ENCODE measurements around the gene XPNPEP3.

The XPNPEP3 gene

DNA sequence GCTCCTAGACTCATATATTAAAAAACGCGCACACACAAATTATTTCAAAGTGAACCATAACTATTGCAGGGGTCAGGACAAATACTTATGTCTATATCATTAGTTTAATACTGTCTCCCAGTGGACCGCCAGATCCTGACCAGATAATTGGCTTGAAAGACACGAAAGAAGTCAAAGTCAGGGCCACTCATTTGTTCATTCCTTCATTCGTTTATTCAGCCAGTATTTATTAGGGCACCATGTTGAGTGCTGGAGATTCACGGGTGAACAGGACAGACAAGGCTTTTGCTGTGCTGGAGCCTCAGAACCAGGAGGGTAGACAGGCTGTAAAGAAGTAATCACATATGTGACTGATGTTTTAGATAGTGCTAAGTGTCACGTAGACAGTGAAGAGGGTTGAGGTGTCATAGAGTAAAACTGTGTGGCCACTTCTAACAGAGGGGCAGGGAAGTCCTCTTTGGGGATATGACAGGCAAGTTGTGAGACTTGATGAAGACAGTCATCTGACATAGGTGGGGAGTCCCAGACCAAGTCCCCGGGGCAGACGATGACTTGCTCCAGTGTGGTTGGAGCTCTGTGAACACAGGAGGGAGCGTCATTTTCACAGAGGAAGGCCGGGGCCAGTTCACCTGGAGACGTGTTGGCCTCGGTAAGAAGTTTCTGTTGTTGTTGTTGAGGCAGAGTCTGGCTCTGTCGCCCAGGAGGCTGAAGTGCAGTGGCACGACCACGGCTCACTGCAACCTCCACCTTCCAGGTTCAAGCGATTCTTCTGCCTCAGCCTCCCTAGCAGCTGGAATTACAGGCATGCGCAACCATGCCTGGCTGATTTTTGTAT, 120.1 kb downstream of the XPNPEP3 start:
- TF ChIP-seq EZH2 (IDR thresholded peaks at IDR 0.05; ENCODE audit: borderline replicate concordance, low read length) = no peak
- TF ChIP-seq, protein P1, sequence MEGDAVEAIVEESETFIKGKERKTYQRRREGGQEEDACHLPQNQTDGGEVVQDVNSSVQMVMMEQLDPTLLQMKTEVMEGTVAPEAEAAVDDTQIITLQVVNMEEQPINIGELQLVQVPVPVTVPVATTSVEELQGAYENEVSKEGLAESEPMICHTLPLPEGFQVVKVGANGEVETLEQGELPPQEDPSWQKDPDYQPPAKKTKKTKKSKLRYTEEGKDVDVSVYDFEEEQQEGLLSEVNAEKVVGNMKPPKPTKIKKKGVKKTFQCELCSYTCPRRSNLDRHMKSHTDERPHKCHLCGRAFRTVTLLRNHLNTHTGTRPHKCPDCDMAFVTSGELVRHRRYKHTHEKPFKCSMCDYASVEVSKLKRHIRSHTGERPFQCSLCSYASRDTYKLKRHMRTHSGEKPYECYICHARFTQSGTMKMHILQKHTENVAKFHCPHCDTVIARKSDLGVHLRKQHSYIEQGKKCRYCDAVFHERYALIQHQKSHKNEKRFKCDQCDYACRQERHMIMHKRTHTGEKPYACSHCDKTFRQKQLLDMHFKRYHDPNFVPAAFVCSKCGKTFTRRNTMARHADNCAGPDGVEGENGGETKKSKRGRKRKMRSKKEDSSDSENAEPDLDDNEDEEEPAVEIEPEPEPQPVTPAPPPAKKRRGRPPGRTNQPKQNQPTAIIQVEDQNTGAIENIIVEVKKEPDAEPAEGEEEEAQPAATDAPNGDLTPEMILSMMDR (IDR thresholded peaks at IDR 0.05; ENCODE audit: low read length) = no peak
- no peaks in the 10 kb centered on the region for H3F3A ChIP-seq (ENCODE audit: insufficient read depth, low read length)
- H3K27ac ChIP-seq (ENCODE audit: low read depth, low read length, poor library complexity, severe bottlenecking) = no peak overlapping the region

DNA sequence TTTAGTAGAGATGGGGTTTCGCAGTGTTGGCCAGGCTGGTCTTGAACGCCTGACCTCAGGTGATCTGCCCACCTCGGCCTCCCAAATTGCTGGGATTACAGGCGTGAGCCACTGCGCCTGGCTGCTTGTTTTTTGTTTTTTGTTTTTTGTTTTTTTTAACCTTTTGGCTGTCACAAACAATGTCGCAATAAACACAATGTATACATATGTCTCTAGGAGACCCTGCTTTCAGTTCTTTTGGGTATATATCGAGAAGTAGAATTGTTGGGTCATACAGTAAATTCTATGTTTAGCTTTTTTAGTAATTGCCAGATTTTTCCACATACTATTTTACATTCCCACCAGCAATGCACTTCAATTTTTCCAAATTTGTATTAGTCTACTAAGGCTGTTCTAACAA, 122.2 kb downstream of the XPNPEP3 start:
- Histone ChIP-seq H4K20me1 (ENCODE audit: insufficient read depth, low read length) (no peaks in the 10 kb centered on the region), H3K4me2 (ENCODE audit: low read length) (no peak overlapping the region), H3K27me3 (ENCODE audit: insufficient read depth, low read length) (no peaks in the 10 kb centered on the region), H2AFZ (ENCODE audit: low read length) (no peak overlapping the region), H3K79me2 (ENCODE audit: insufficient read depth, low read length) (no peaks in the 10 kb centered on the region), H3K4me1 (ENCODE audit: insufficient read depth, low read length, severe bottlenecking) (peaks cover 16% of the 10 kb centered on the region), H3K9me3 (ENCODE audit: low read length) (no peaks in the 10 kb centered on the region), H3K36me3 (ENCODE audit: insufficient read depth, low read length) (no peaks in the 10 kb centered on the region), H3F3A (ENCODE audit: insufficient read depth, low read length) (no peaks in the 10 kb centered on the region), H3K4me3 (ENCODE audit: low read depth, low read length, poor library complexity, severe bottlenecking) (no peak overlapping the region), H3K27ac (ENCODE audit: low read depth, low read length, poor library complexity, severe bottlenecking) (no peak overlapping the region), H3K9me2 (ENCODE audit: low read depth, low read length) (no peaks in the 10 kb centered on the region), H3K9ac (ENCODE audit: low read length) (no peak overlapping the region)
- no peak for TF ChIP-seq EZH2 (IDR thresholded peaks at IDR 0.05; ENCODE audit: borderline replicate concordance, low read length)
- TF ChIP-seq, protein P1 (IDR thresholded peaks at IDR 0.05; ENCODE audit: low read length) = no peak

More for the DNA sequence above, 120.1 kb downstream of the XPNPEP3 start:
- Histone ChIP-seq H3K9me3 (ENCODE audit: low read length) (no peaks in the 10 kb centered on the region), H3K36me3 (ENCODE audit: insufficient read depth, low read length) (peaks cover 13% of the 10 kb centered on the region), H3K4me2 (ENCODE audit: low read length) (no peak overlapping the region), H3K9ac (ENCODE audit: low read length) (no peak overlapping the region), H4K20me1 (ENCODE audit: insufficient read depth, low read length) (no peaks in the 10 kb centered on the region), H3K4me3 (ENCODE audit: low read depth, low read length, poor library complexity, severe bottlenecking) (no peak overlapping the region), H3K9me2 (ENCODE audit: low read depth, low read length) (no peaks in the 10 kb centered on the region), H3K27me3 (ENCODE audit: insufficient read depth, low read length) (no peaks in the 10 kb centered on the region), H3K79me2 (ENCODE audit: insufficient read depth, low read length) (no peaks in the 10 kb centered on the region), H3K4me1 (ENCODE audit: insufficient read depth, low read length, severe bottlenecking) (no peaks in the 10 kb centered on the region), H2AFZ (ENCODE audit: low read length) (no peak overlapping the region)

DNA sequence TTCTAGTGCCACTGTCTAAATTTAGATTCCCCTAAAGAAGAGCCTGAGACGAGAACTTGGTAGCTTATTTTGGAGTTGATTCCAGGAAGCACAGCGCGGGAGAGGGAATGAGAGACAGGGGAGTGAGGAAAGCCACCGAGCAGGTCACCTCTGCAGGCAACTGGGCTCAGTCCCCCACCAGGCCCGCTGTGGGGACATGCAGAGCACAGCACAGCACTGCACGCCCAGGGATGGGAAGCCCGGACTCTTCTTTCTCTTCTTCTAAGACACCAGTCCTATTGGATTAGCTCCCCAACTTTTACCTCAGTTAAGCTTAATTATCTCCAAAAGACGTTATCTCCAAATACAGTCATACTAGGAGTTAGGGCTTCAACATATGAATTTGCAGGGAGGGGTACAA, 122.9 kb downstream of the XPNPEP3 start:
- H3K27ac ChIP-seq (ENCODE audit: low read depth, low read length, poor library complexity, severe bottlenecking) = no peak overlapping the region
- peaks cover 16% of the 10 kb centered on the region for H3K4me1 ChIP-seq (ENCODE audit: insufficient read depth, low read length, severe bottlenecking)
- no peaks in the 10 kb centered on the region for H3K36me3 ChIP-seq (ENCODE audit: insufficient read depth, low read length)
- no peaks in the 10 kb centered on the region for H3K27me3 ChIP-seq (ENCODE audit: insufficient read depth, low read length)
- no peak overlapping the region for H3K9ac ChIP-seq (ENCODE audit: low read length)
- TF ChIP-seq, protein P1 (IDR thresholded peaks at IDR 0.05; ENCODE audit: low read length) = no peak
- TF ChIP-seq EZH2 (IDR thresholded peaks at IDR 0.05; ENCODE audit: borderline replicate concordance, low read length) = no peak
- no peak overlapping the region for H3K4me2 ChIP-seq (ENCODE audit: low read length)
- no peaks in the 10 kb centered on the region for H3F3A ChIP-seq (ENCODE audit: insufficient read depth, low read length)
- H3K79me2 ChIP-seq (ENCODE audit: insufficient read depth, low read length) = no peaks in the 10 kb centered on the region
- H3K4me3 ChIP-seq (ENCODE audit: low read depth, low read length, poor library complexity, severe bottlenecking) = no peak overlapping the region
- H3K9me2 ChIP-seq (ENCODE audit: low read depth, low read length) = no peaks in the 10 kb centered on the region
- H3K9me3 ChIP-seq (ENCODE audit: low read length) = no peaks in the 10 kb centered on the region
- H2AFZ ChIP-seq (ENCODE audit: low read length) = no peak overlapping the region
- H4K20me1 ChIP-seq (ENCODE audit: insufficient read depth, low read length) = no peaks in the 10 kb centered on the region
